Body of pancreas (tissue), 4 donors: ENCODE measurements around the gene RPL10A.

ENCODE experiments used
- POLR2A ChIP-seq, 3 donors: fragments of 450-650 bp; IDR thresholded peaks; one replicate each; pipeline ENCODE4 v1.6.1; 2016; ENCODE audit warnings: antibody characterized with exemption in 3 of 3, mild to moderate bottlenecking in 2 of 3
- TF ChIP-seq, protein P1 (sequence below), 7 experiments: fragments of 450-650 bp in 4 of 7; fragments of 200-600 bp in 3 of 7; sonication (generic) in 3 of 7; IDR thresholded peaks; one replicate each; pipeline ENCODE4 v1.5.1; 2016 to 2019; ENCODE audit warnings: antibody characterized with exemption in 7 of 7

DNA sequence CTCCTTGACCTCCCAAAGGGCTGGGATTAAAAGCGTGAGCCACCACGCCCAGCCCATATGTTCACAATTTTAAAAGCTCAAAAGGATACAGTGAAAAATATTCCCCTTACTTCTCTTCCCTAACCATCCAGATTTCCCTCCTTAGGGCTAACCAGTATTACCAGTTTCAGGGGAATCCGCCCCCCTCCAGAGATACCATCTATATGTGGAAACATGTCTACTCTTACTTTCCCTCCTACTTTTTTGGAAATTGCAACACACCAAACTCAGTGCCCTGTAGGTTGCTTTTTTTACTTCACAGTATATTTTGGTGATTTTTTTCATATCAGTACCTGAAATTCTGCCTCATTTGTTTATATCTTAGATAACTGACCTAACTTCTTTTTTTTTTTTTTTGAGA, 6.9 kb upstream of the RPL10A start:
- TF ChIP-seq, protein P1, sequence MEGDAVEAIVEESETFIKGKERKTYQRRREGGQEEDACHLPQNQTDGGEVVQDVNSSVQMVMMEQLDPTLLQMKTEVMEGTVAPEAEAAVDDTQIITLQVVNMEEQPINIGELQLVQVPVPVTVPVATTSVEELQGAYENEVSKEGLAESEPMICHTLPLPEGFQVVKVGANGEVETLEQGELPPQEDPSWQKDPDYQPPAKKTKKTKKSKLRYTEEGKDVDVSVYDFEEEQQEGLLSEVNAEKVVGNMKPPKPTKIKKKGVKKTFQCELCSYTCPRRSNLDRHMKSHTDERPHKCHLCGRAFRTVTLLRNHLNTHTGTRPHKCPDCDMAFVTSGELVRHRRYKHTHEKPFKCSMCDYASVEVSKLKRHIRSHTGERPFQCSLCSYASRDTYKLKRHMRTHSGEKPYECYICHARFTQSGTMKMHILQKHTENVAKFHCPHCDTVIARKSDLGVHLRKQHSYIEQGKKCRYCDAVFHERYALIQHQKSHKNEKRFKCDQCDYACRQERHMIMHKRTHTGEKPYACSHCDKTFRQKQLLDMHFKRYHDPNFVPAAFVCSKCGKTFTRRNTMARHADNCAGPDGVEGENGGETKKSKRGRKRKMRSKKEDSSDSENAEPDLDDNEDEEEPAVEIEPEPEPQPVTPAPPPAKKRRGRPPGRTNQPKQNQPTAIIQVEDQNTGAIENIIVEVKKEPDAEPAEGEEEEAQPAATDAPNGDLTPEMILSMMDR (IDR thresholded peaks at IDR 0.05), result no peak
- TF ChIP-seq POLR2A (IDR thresholded peaks at IDR 0.05), result no peak
